Left cardiac atrium (tissue), 4 donors: ENCODE data around the gene SPATA13. TPM values are rescaled to one million over a fixed set of nuclear protein-coding genes. Genes with fewer than 3 reads are reported as not detected.

Experiments
- ATAC-seq, 2 donors: fragments of 200-7000 bp; cut with Tn5 transposase; one replicate each; pipeline ENCODE4 v1.9.1; 2020; ENCODE audit warnings: mild to moderate bottlenecking in 2 of 2, moderate library complexity in 2 of 2
- DNase-seq: peaks from one replicate; pipeline ENCODE4 v3.0.0-alpha.2; 2020
- intact Hi-C, 2 donors: fragments of 100-400 bp; cut with DNase I; formaldehyde crosslinking; loops; one replicate each; pipeline versions ENCODE4 v1.14.1 to v1.15.1; 2022 to 2023
- total RNA-seq, 2 donors: library from RNA; stranded (reverse); fragmentation: NEBNext Ultra II Directional; extraction: Animal tissue kit (Norgen Biotek cat#: 25700); gene quantifications; one replicate each; pipeline ENCODE4 v1.2.1, GENCODE V29; 2021
- donor health status: DM: no; HTN: yes; CAD: no.
- donor health status: DM: no; HTN: yes; CAD: no; lungs with severe emphysema.
- donor health status: DM: yes; HTN: yes; CAD: no.
- donor health status: Dilated cardiomyopathy.

SPATA13 gene
- total RNA-seq, 2 donors from 2014 or later, result 9.0 to 11.2 TPM

DNA sequence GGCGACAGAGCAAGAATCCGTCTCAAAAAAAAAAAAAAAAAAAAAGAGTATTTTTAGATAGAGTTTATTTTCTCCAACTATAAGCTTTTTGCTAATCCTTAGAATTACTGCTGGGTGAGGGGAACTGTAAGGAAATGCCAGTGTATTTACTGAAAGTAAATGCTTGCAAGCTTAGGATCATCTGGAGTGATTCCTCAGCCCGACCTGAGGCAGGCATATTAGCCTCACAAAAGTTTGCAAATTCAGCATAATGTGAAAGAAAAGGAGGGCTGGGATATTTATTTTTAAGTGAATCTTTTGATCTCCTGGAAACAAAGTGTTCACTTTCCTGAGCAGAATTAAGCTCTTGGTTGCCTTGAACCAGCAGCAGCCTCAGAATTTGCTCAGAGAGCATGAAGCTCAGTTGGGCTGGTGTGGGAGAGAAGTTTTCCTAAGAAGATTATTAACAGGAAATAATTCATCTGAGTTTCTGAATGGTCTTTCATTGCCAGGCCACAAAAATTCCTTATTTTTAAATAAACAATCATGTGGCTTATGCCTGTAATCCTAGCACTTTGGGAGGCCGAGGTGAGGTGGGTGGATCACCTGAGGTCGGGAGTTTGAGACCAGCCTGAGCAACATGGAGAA lies 24.7 kb upstream of the SPATA13 start:
- intact Hi-C loops, result no loop called here
- no peak for ATAC-seq
- DNase-seq, result no peak

DNA sequence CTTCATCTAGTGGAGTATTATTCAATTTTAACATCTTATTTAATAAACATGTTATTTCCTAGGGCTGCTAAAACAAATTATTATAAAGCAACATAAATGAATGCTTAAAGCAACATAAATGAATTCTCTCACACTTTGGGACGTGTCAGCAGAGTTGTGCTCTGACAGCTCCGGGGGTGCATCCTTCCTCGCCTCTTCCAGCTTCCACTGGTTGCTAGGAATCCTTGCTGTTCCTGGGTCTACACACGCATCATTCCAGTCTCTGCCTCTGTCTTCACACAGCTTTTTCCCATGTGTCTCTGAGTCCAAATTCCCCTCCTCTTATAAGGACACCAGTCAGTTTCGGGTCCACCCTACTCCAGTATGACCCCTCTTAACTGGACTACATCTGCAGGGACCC lies 21.6 kb upstream of the SPATA13 start:
- intact Hi-C loops, result no loop called here
- DNase-seq (no peak), ATAC-seq (no peak)

DNA sequence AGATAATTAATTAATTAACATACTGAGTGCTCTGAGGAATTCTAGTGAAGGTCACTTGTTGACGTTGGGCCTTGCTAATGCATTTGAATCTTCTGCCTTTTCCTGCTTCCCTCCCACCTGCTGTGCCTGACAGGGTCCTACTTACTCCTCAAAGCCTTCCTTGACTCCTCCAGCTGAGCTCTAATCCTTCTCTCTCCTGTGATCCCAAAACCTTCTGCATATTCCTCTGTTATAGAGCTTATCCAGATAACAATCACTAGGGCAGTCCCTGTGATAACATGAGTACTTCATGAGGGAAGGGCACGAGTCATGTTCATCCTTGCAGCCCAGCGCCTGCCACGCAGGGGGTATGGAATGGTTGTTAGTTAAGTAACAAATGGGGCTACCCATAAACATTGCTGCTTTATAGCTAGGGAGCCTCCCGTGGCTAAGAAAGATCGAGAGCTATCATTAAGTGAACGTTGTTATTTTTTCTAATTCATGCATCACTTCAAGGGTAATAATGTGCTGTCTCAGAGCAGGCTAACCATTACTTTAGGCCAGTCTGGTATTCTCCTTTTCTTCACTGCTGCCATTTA lies 19.1 kb upstream of the SPATA13 start:
- intact Hi-C loops, result no loop called here
- DNase-seq (no peak), ATAC-seq (no peak)

- DNase-seq (no peak), ATAC-seq (no peak)
- intact Hi-C loops, result no loop called here
Observed at GRCh38 chr13:24142453-24142852, 18.1 kb upstream of the SPATA13 start.

- intact Hi-C loops, result no loop called here
- DNase-seq, result no peak
- ATAC-seq, result no peak
Observed at GRCh38 chr13:24142886-24143285, 17.6 kb upstream of the SPATA13 start.

DNA sequence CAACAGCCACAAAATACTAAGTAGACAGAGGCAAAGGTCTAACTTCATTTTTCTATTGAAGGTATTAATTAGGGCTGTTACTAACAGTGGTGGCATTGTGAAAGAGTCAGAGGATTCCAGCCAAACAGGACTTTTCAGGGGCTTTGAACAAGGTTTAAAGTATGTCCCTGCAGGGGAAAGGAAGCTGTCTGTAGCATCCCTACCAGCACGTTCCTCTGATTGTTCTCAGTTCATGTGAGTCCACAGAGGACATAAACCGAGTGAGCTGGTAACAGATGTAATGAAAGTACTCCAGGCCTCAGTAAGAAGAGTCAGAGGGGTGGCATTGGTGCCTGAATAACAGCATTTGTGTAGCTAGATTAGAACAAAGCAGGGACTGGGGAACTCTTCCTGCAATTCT lies 15.3 kb upstream of the SPATA13 start:
- no peak for DNase-seq
- ATAC-seq, result no peak
- intact Hi-C loops, result no loop called here

DNA sequence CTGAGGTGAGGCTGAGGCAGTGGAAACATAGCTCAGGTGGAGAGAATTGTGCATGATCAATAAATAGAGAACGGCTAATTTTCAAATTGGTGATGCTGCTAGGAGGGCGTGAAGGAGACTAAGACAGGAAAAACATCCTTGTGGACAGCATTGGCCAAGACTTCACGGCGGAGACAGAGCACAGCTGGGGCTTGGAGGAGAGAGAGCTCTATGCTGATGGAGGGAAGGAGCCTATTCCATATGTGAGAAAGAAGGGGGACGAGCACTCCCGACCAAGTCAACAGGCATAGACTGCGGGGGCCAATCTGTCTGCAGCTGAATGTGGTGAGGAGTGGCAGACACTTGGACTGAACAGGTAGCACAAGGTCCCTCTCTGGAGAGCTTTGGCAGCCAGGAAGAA lies 14.8 kb upstream of the SPATA13 start:
- no peak for DNase-seq
- intact Hi-C loops, result no loop called here

GRCh38 chr13:24146961-24147569 lies 13.5 kb upstream of the SPATA13 start:
- no peak for ATAC-seq
- intact Hi-C loops, result no loop called here
- no peak for DNase-seq

More for the DNA sequence above, 14.8 kb upstream of the SPATA13 start:
- ATAC-seq, result no peak

DNA sequence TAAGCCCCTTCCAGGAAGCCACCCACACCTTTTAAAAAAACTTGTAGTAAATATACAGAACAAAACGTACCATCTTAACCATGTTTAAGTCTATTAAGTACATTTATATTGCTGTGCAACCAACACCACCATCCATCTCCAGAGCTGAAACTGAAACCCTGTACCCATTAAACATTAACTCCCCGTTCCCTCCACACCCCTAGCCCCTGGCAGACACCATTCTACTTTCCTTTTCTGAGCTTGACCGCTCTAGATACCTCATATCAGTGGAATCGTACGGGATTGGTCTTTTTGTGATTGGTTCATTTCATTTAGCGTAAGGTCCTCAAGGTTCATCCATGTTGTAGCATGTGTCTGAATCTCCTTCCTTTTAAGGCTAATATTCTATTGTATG lies 13.0 kb upstream of the SPATA13 start:
- DNase-seq, result no peak
- ATAC-seq, result no peak
- intact Hi-C loops, result no loop called here

GRCh38 chr13:24148414-24149235 lies 11.9 kb upstream of the SPATA13 start:
- ATAC-seq (peak in 1 of 2 donors; percentile 65), DNase-seq (no peak)
- intact Hi-C loops, result no loop called here

- intact Hi-C loops, result no loop called here
- no peak for ATAC-seq
- DNase-seq, result no peak
Observed at GRCh38 chr13:24149246-24150032, 11.1 kb upstream of the SPATA13 start.

DNA sequence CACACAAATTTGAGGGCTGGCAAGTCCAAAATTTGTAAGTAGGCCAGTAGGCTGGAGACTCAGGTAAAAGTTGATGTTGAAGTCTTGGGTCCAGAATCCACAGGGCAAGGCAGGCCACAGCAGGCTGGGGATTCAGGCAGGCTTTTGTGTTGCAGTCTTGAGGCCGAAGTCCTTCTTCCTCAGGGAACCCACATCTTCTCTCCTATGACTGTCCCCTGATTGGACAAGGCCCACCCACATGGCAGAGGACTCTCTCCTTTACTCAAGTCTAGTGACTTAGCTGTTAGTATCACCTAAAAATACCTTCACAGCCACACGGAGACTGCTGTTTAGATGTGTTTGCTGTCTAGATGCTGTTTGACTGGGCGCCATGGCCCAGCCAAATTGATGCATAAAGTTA lies 9.9 kb upstream of the SPATA13 start:
- ATAC-seq (no peak), DNase-seq (no peak)
- intact Hi-C loops, result no loop called here

- ATAC-seq, result no peak
- intact Hi-C loops, result no loop called here
Observed at GRCh38 chr13:24151864-24152263, 8.7 kb upstream of the SPATA13 start.

GRCh38 chr13:24152292-24153214 lies 8.0 kb upstream of the SPATA13 start:
- DNase-seq (no peak), ATAC-seq (peak in 1 of 2 donors; percentile 65)
- intact Hi-C loops, result no loop called here

More at GRCh38 chr13:24151864-24152263, 8.7 kb upstream of the SPATA13 start:
- no peak for DNase-seq

DNA sequence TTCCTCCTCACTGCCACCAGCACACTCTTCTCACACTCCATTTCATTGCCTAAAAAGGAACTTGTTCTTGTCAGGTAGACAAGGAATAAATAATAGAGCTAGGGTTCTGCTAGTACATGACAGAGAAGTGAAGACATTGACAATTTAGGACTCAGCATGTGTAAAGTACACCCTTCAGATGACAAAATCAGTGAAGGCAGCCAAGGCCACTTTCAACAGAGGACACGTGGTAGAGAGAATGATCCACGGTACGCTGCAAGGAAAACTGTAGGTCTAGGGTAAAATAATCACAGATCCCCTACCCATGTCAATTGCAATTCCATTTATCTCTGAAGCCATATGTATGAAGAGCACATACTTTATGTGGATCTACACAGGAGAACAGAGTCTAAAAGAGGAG lies 7.2 kb upstream of the SPATA13 start:
- ATAC-seq (no peak), DNase-seq (no peak)
- intact Hi-C loops, result no loop called here

DNA sequence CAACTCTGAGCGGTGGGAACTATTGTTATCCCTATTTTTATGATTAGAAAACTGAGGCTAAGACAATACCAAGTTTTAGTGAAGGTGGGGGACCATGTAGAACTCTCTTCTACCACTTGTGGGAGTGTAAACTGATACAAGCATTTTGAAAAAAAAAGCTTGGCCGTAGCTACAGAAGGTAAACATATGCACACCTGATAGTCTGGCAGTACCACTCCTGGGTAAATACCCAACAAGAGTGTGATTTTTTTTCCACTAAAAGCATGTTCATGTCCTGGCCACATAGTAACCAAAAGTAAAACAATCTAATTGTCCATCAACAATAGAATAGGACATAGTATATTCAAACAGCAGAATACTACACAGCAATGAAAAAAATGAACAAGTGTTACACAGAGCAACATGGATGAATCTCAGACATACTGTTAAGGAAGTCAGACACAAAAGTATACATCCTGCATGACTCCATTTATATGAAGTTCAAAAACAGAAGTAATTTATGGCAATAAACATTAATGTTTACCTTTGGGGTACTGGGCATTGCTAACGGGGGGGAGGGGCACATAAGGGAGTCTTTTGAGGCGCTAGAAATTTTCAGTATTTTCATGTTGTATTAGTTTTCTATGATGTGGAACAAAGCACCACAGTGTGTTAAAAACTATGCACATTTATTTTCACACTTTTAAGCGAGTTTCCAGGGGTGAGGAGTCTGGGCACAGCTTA lies 6.4 kb upstream of the SPATA13 start:
- intact Hi-C loops, result no loop called here
- DNase-seq (no peak), ATAC-seq (no peak)

GRCh38 chr13:24159357-24159756 lies 1.2 kb upstream of the SPATA13 start:
- ATAC-seq (no peak), DNase-seq (no peak)
- intact Hi-C loops, result no loop called here
